ENCODE measurements around the gene DTNBP1.

- TF ChIP-seq CTCF (IDR thresholded peaks at IDR 0.05) (no peak), POLR2A (IDR thresholded peaks at IDR 0.05) (no peak)
Measured at GRCh38 chr6:15626160-15626559, 36.7 kb downstream of the DTNBP1 start.

Measured in Peyer's patch (tissue), 4 donors.